HepG2 (cell line): ENCODE measurements around the gene HSPA1B. TPM values are rescaled to one million over a fixed set of nuclear protein-coding genes. Genes with fewer than 3 reads are reported as not detected.

Experiments
- FOXA3 ChIP-seq: IDR thresholded peaks from 2 replicates; pipeline ENCODE4 v1.6.1; 2016; ENCODE audit warnings: missing genetic modification reagents, missing compliant biosample characterization
- HNRNPUL1 ChIP-seq: fragments of 200-400 bp; formaldehyde crosslinking; IDR thresholded peaks from 2 replicates; pipeline ENCODE4 v1.6.1; 2017; ENCODE audit warnings: low read depth, mild to moderate bottlenecking, low read length, moderate library complexity
- KDM5A ChIP-seq: fragments of 200-600 bp; sonication (generic); IDR thresholded peaks from 2 replicates; pipeline ENCODE4 v1.7.0; 2018; ENCODE audit warnings: antibody characterized with exemption, mild to moderate bottlenecking, low read length, borderline replicate concordance
- TGIF2 ChIP-seq: IDR thresholded peaks from 2 replicates; pipeline ENCODE4 v1.6.1; 2016; ENCODE audit warnings: control low read depth, missing compliant biosample characterization
- YEATS2 ChIP-seq: sonication (generic); formaldehyde crosslinking; IDR thresholded peaks from 2 replicates; pipeline ENCODE4 v1.4.0; 2020; ENCODE audit warnings: missing genetic modification reagents, borderline replicate concordance
- ZBTB20 ChIP-seq: sonication (generic); formaldehyde crosslinking; IDR thresholded peaks from 2 replicates; pipeline ENCODE4 v1.8.1; 2023; ENCODE audit warnings: missing genetic modification reagents, low read depth, mild to moderate bottlenecking, borderline replicate concordance
- ZFP82 ChIP-seq: sonication (generic); formaldehyde crosslinking; IDR thresholded peaks from 2 replicates; pipeline ENCODE4 v1.5.1; 2020; ENCODE audit warnings: mild to moderate bottlenecking, missing genetic modification reagents, borderline replicate concordance
- ZNF335 ChIP-seq: sonication (generic); formaldehyde crosslinking; IDR thresholded peaks from 2 replicates; pipeline ENCODE4 v1.4.0; 2020; ENCODE audit warnings: missing genetic modification reagents
- ZNF589 ChIP-seq: sonication (generic); formaldehyde crosslinking; conservative IDR thresholded peaks from 2 replicates; pipeline ENCODE4 v1.8.0; 2022; ENCODE audit warnings: mild to moderate bottlenecking, moderate library complexity, missing genetic modification reagents
- polyA plus RNA-seq, 8 experiments: library from polyadenylated mRNA; depleted of rRNA in 3 of 8; stranded (reverse) in 7 of 8; unstranded in 1 of 8; fragments of >200 nt; fragmentation: Illumina TruSeq in 4 of 8; extraction: Trizol in 4 of 8; gene quantifications; 2 replicates each; pipeline versions ENCODE4 v1.2.1 to v1.2.3, GENCODE V29; 2011 to 2016; ENCODE audit warnings: low read depth in 4 of 8, missing spikeins in 1 of 8, mixed read lengths in 1 of 8; ENCODE audit not compliant: insufficient read depth in 1 of 8
- total RNA-seq, 5 experiments: library from RNA; depleted of rRNA; stranded (reverse); fragments of >200 nt; fragmentation: Illumina TruSeq; extraction: Trizol; gene quantifications; 2 replicates each; pipeline ENCODE4 v1.2.3, GENCODE V29; 2016; ENCODE audit warnings: low read depth in 1 of 5
- TF ChIP-seq, protein P1 (sequence below): sonication (generic); formaldehyde crosslinking; IDR thresholded peaks from 2 replicates; pipeline ENCODE4 v1.4.0; 2020; ENCODE audit warnings: low read depth, missing genetic modification reagents
- TF ChIP-seq, protein P2 (sequence below): sonication (generic); formaldehyde crosslinking; IDR thresholded peaks from 2 replicates; pipeline ENCODE4 v1.8.1; 2022; ENCODE audit warnings: low read depth, mild to moderate bottlenecking, missing genetic modification reagents
- TF ChIP-seq, protein P3 (sequence below): sonication (generic); formaldehyde crosslinking; IDR thresholded peaks from 2 replicates; pipeline ENCODE4 v1.5.1; 2020; ENCODE audit warnings: mild to moderate bottlenecking, missing genetic modification reagents, borderline replicate concordance
- TF ChIP-seq, protein P4 (sequence below), 2 experiments: sonication (generic) in 1 of 2; formaldehyde crosslinking in 1 of 2; IDR thresholded peaks; 2 replicates each; pipeline versions ENCODE4 v1.5.1 to v1.6.1; 2011 to 2020; ENCODE audit warnings: borderline replicate concordance in 1 of 2, low read depth in 1 of 2, low read length in 1 of 2, mild to moderate bottlenecking in 1 of 2, missing genetic modification reagents in 1 of 2, moderate library complexity in 1 of 2

Gene HSPA1B
- total and polyA plus RNA-seq, 2 of the 13 experiments (the other 11 are each of a cell fraction or from before 2014, with no cell fraction given), result 26.0 to 186 TPM

DNA sequence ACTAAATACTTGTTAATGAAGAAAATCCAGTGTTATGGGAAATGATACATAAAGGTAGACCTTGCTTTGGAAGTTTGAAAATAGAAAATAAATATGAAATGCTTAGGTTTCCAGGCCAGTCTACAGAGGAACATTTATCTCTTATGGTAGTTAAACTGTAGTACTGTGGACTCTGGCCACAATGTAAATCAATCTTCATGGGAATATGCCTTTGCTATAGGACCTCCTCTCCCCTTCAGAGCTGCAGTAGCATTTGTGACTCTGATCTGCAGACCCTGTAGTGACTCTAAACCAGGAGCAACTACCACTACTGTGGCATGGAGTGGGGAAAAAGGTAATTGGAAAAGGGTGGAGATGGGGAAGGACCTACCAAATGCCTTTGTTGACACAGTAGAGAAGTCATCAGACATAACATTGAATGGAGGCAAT is 7.7 kb upstream of the HSPA1B start (continued):
- TF ChIP-seq, protein P1, sequence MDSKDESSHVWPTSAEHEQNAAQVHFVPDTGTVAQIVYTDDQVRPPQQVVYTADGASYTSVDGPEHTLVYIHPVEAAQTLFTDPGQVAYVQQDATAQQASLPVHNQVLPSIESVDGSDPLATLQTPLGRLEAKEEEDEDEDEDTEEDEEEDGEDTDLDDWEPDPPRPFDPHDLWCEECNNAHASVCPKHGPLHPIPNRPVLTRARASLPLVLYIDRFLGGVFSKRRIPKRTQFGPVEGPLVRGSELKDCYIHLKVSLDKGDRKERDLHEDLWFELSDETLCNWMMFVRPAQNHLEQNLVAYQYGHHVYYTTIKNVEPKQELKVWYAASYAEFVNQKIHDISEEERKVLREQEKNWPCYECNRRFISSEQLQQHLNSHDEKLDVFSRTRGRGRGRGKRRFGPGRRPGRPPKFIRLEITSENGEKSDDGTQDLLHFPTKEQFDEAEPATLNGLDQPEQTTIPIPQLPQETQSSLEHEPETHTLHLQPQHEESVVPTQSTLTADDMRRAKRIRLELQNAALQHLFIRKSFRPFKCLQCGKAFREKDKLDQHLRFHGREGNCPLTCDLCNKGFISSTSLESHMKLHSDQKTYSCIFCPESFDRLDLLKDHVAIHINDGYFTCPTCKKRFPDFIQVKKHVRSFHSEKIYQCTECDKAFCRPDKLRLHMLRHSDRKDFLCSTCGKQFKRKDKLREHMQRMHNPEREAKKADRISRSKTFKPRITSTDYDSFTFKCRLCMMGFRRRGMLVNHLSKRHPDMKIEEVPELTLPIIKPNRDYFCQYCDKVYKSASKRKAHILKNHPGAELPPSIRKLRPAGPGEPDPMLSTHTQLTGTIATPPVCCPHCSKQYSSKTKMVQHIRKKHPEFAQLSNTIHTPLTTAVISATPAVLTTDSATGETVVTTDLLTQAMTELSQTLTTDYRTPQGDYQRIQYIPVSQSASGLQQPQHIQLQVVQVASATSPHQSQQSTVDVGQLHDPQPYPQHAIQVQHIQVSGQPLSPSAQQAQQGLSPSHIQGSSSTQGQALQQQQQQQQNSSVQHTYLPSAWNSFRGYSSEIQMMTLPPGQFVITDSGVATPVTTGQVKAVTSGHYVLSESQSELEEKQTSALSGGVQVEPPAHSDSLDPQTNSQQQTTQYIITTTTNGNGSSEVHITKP, result peak; percentile 50
- TF ChIP-seq, protein P2, sequence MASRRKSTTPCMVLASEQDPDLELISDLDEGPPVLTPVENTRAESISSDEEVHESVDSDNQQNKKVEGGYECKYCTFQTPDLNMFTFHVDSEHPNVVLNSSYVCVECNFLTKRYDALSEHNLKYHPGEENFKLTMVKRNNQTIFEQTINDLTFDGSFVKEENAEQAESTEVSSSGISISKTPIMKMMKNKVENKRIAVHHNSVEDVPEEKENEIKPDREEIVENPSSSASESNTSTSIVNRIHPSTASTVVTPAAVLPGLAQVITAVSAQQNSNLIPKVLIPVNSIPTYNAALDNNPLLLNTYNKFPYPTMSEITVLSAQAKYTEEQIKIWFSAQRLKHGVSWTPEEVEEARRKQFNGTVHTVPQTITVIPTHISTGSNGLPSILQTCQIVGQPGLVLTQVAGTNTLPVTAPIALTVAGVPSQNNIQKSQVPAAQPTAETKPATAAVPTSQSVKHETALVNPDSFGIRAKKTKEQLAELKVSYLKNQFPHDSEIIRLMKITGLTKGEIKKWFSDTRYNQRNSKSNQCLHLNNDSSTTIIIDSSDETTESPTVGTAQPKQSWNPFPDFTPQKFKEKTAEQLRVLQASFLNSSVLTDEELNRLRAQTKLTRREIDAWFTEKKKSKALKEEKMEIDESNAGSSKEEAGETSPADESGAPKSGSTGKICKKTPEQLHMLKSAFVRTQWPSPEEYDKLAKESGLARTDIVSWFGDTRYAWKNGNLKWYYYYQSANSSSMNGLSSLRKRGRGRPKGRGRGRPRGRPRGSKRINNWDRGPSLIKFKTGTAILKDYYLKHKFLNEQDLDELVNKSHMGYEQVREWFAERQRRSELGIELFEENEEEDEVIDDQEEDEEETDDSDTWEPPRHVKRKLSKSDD (CRISPR knock-in tag), result no peak
- TF ChIP-seq HNRNPUL1 (no peak), ZNF335 (peak; percentile 17), FOXA3 (CRISPR knock-in tag) (peak; percentile 31; the same call in 1 of the 2 replicates), ZNF589 (no peak), KDM5A (peak; percentile 29; the same call in 1 of the 2 replicates), YEATS2 (no peak), ZFP82 (CRISPR knock-in tag) (no peak), ZBTB20 (CRISPR knock-in tag) (peak; percentile 50; the same call in 1 of the 2 replicates), TGIF2 (CRISPR knock-in tag) (no peak)
- TF ChIP-seq, protein P3, sequence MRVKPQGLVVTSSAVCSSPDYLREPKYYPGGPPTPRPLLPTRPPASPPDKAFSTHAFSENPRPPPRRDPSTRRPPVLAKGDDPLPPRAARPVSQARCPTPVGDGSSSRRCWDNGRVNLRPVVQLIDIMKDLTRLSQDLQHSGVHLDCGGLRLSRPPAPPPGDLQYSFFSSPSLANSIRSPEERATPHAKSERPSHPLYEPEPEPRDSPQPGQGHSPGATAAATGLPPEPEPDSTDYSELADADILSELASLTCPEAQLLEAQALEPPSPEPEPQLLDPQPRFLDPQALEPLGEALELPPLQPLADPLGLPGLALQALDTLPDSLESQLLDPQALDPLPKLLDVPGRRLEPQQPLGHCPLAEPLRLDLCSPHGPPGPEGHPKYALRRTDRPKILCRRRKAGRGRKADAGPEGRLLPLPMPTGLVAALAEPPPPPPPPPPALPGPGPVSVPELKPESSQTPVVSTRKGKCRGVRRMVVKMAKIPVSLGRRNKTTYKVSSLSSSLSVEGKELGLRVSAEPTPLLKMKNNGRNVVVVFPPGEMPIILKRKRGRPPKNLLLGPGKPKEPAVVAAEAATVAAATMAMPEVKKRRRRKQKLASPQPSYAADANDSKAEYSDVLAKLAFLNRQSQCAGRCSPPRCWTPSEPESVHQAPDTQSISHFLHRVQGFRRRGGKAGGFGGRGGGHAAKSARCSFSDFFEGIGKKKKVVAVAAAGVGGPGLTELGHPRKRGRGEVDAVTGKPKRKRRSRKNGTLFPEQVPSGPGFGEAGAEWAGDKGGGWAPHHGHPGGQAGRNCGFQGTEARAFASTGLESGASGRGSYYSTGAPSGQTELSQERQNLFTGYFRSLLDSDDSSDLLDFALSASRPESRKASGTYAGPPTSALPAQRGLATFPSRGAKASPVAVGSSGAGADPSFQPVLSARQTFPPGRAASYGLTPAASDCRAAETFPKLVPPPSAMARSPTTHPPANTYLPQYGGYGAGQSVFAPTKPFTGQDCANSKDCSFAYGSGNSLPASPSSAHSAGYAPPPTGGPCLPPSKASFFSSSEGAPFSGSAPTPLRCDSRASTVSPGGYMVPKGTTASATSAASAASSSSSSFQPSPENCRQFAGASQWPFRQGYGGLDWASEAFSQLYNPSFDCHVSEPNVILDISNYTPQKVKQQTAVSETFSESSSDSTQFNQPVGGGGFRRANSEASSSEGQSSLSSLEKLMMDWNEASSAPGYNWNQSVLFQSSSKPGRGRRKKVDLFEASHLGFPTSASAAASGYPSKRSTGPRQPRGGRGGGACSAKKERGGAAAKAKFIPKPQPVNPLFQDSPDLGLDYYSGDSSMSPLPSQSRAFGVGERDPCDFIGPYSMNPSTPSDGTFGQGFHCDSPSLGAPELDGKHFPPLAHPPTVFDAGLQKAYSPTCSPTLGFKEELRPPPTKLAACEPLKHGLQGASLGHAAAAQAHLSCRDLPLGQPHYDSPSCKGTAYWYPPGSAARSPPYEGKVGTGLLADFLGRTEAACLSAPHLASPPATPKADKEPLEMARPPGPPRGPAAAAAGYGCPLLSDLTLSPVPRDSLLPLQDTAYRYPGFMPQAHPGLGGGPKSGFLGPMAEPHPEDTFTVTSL, result 0 out of 2 replicates have a peak, but pooled peaks have one; percentile 76
- TF ChIP-seq, protein P4, sequence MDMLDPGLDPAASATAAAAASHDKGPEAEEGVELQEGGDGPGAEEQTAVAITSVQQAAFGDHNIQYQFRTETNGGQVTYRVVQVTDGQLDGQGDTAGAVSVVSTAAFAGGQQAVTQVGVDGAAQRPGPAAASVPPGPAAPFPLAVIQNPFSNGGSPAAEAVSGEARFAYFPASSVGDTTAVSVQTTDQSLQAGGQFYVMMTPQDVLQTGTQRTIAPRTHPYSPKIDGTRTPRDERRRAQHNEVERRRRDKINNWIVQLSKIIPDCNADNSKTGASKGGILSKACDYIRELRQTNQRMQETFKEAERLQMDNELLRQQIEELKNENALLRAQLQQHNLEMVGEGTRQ (IDR thresholded peaks at IDR 0.05; ENCODE audit: low read depth, low read length), result no peak
- TF ChIP-seq, protein P4 (CRISPR knock-in tag; IDR thresholded peaks at IDR 0.05; ENCODE audit: borderline replicate concordance), result no peak
